GM21526 (cell line): Measurements from ENCODE around the gene PDHA2.
"Not testable (repeated sequence)": the region's sequence is repeated elsewhere in the genome, so short reads cannot be mapped to it uniquely, and the experiment has no call there.

Experiments
- ATAC-seq: cut with Tn5 transposase; IDR thresholded peaks from one replicate; pipeline ENCODE4 v1.9.1; 2021; ENCODE audit warnings: moderate library complexity; ENCODE audit not compliant: unreplicated experiment, low FRiP score

Gene PDHA2

GRCh38 chr4:95839891-95840290 lies at the start of gene PDHA2:
Gene PDHA2, plus strand, starts transcription at chr4:95840093. Its CDS starts 58 bp downstream, at chr4:95840151.
- no peak for ATAC-seq

- ATAC-seq, result no peak
Observed at GRCh38 chr4:95798003-95798402, 41.9 kb upstream of the PDHA2 start.

- ATAC-seq, result no peak
Observed at GRCh38 chr4:95798727-95799126, 41.2 kb upstream of the PDHA2 start.

- no peak for ATAC-seq
Observed at GRCh38 chr4:95821867-95822266, 18.0 kb upstream of the PDHA2 start.

- ATAC-seq, result no peak
Observed at GRCh38 chr4:95825546-95825945, 14.3 kb upstream of the PDHA2 start.

GRCh38 chr4:95830651-95831050 lies 9.2 kb upstream of the PDHA2 start:
- no peak for ATAC-seq

- no peak for ATAC-seq
Observed at GRCh38 chr4:95831166-95831565, 8.7 kb upstream of the PDHA2 start.

GRCh38 chr4:95833711-95834194 lies 6.1 kb upstream of the PDHA2 start:
- ATAC-seq, result no peak

- ATAC-seq, result no peak
Observed at GRCh38 chr4:95835672-95836071, 4.2 kb upstream of the PDHA2 start.

- no peak for ATAC-seq
Observed at GRCh38 chr4:95838192-95838591, 1.7 kb upstream of the PDHA2 start.

GRCh38 chr4:95847908-95848460 lies 8.1 kb downstream of the PDHA2 start:
- ATAC-seq, result no peak

- no peak for ATAC-seq
Observed at GRCh38 chr4:95850161-95850560, 10.3 kb downstream of the PDHA2 start.

- ATAC-seq, result no peak
Observed at GRCh38 chr4:95857761-95858160, 17.9 kb downstream of the PDHA2 start.

GRCh38 chr4:95867919-95868318 lies 28.0 kb downstream of the PDHA2 start:
- no peak for ATAC-seq

GRCh38 chr4:95869414-95869813 lies 29.5 kb downstream of the PDHA2 start:
- not testable (repeated sequence) for ATAC-seq

- ATAC-seq, result no peak
Observed at GRCh38 chr4:95869961-95870500, 30.1 kb downstream of the PDHA2 start.

- no peak for ATAC-seq
Observed at GRCh38 chr4:95877636-95878035, 37.7 kb downstream of the PDHA2 start.

GRCh38 chr4:95887551-95887950 lies 47.7 kb downstream of the PDHA2 start:
- ATAC-seq, result no peak

GRCh38 chr4:95889662-95890061 lies 49.8 kb downstream of the PDHA2 start:
- no peak for ATAC-seq
